Measurements from ENCODE around the gene ZWINT. TPM values are rescaled to one million over a fixed set of nuclear protein-coding genes. Genes with fewer than 3 reads are reported as not detected.

ZWINT gene, protein sequence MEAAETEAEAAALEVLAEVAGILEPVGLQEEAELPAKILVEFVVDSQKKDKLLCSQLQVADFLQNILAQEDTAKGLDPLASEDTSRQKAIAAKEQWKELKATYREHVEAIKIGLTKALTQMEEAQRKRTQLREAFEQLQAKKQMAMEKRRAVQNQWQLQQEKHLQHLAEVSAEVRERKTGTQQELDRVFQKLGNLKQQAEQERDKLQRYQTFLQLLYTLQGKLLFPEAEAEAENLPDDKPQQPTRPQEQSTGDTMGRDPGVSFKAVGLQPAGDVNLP
- total RNA-seq, result 101 and 104 TPM in 2 replicates

DNA sequence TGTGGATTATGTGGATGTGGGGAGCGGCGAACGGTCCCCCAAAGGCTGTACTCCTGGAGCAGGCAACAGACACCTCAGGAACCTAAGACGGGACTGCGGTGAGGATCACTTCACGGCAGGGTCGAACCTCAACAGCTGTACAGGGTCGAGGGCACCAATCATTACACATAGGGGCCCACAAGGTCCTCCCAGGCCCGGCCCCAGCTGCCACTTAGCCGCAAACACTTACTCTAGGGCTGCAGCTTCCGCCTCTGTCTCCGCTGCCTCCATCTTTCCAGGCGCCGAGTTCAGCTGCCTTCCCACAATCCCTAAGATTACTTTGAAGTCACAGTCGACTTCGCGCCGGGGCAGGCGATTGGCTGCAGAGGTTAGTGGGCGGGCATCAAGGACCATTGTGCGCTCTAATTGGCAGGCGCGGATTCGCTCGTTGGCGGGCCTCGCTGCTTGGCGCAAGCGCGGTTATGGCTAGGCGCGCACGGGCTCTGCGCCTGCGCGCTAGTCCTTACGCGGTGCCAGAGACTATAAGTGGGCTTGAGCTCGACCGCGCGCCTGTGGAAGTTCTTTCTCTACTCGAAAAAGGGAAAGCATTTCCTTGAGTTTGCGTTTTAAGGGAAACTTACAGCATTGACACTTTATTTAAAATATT lies at the start of gene ZWINT:
Gene ZWINT (minus strand): TSS at position 293 of the 646 bp plus-strand sequence. CDS start 23 bp downstream, at position 270.
- H3K27ac Mint-ChIP-seq, result peak within 1 kb of the TSS; percentile 89
- intact Hi-C loops (cut with micrococcal nuclease), result loop anchor here (5.0 kb wide), 1 partner anchor 1921 kb away; no protein-coding TSS in a partner anchor
- peaks cover 29% of the 10 kb centered on the region for H3K36me3 Mint-ChIP-seq (ENCODE audit: low read depth)
- DNase-seq (ENCODE audit: low spot score), result peak; percentile 92
- peak within 1 kb of the TSS; percentile 99 for H3K4me3 Mint-ChIP-seq
- H3K9me3 Mint-ChIP-seq, result no peaks in the 10 kb centered on the region
- no peaks in the 10 kb centered on the region for H3K27me3 Mint-ChIP-seq (ENCODE audit: insufficient read depth)
- peaks cover 60% of the 10 kb centered on the region for H3K4me1 Mint-ChIP-seq (ENCODE audit: low read depth)

DNA sequence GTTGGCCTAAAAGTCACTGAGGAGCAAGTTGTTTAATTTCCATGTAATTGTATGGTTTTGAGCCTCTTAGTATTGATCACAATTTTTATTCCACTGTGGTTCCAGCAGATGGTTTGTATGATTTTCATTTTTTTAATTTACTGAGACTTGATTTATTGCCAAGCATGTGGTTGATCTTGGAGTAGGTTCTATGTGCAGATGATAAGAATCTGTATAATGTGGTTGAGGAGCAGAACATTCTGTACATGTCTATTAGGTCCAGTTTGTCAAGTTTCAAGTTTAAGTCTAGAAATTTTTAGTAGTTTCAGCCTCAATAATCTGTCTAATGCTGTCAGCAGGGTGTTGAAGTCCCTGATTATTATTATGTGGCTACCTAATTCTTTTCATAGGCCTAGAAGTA lies 22.7 kb upstream of the ZWINT start:
- H3K4me3 Mint-ChIP-seq, result no peak overlapping the region
- no peaks in the 10 kb centered on the region for H3K4me1 Mint-ChIP-seq (ENCODE audit: low read depth)
- H3K27me3 Mint-ChIP-seq (ENCODE audit: insufficient read depth), result no peaks in the 10 kb centered on the region
- no peak for DNase-seq (ENCODE audit: low spot score)
- H3K9me3 Mint-ChIP-seq, result peaks cover 11% of the 10 kb centered on the region
- intact Hi-C loops (cut with micrococcal nuclease), result no loop called here
- no peaks in the 10 kb centered on the region for H3K36me3 Mint-ChIP-seq (ENCODE audit: low read depth)
- no peak overlapping the region for H3K27ac Mint-ChIP-seq

DNA sequence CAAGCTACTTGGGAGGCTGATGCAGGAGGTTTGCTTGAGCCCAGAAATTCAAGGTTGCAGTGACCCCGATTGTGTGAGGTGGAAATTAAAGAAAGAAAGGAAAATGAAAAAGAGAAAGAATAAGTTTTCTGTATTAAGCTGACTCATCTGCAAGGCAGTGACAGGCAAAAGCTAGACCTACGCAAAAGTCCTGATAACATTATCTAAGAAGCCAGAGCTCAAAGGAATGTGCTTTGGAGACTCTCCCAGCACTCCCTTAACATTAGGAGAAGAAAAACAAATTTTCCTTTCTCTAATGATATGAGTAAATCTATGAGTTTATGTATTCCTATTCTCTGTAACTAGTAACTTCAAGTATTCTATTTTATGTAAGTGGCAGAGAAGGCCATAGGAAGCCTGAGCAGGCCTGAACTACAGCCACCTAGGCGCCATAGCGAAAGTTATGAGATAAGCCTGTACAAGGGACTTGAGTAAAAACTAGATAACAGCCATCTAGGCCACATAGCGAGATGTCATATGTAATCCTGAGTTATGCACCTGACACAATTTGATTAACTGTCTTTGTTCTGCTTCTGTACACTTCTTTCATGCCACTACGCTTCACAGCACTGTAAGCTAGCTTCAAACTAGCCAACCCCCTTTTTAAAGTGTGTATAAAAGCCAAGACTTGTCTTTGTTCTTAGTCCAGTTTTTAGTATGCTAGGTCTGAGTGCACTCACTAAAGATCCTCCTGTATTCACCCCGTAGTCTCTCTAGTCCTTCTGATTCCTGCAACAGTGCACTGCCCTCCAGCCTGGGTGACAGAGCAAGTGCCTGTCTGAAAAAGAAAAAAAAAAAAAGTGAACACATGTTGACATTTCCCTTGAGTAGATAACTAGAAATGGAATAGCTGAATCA lies 9.4 kb upstream of the ZWINT start:
- H3K27me3 Mint-ChIP-seq (ENCODE audit: insufficient read depth), result no peaks in the 10 kb centered on the region
- peaks cover 26% of the 10 kb centered on the region for H3K9me3 Mint-ChIP-seq
- H3K4me3 Mint-ChIP-seq, result no peak overlapping the region
- H3K36me3 Mint-ChIP-seq (ENCODE audit: low read depth), result no peaks in the 10 kb centered on the region
- intact Hi-C loops (cut with micrococcal nuclease), result no loop called here
- H3K27ac Mint-ChIP-seq, result no peak overlapping the region
- no peak for DNase-seq (ENCODE audit: low spot score)
- no peaks in the 10 kb centered on the region for H3K4me1 Mint-ChIP-seq (ENCODE audit: low read depth)

DNA sequence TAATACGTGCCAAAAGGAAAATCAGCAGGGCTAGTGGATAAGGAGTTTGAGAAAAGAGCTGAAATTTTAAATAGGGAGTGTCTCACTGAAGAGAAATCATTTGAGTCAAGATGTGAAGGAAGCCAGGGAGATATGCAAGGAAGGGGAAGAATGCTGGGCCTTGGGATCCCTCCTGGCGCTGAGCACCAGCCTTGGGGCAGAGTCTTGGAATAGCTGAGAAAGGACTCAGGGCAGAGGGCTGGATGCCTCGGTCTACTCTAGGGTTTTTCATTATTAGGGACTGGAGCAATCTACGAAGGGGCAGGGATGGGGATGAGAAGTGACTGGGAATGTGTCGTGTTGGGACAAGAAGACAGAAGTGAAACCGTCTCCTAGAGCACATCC lies 484 bp downstream of the ZWINT start:
- H3K27ac Mint-ChIP-seq, result peak overlapping the region; percentile 89
- H3K4me3 Mint-ChIP-seq, result peak overlapping the region; percentile 99
- peaks cover 60% of the 10 kb centered on the region for H3K4me1 Mint-ChIP-seq (ENCODE audit: low read depth)
- H3K9me3 Mint-ChIP-seq, result no peaks in the 10 kb centered on the region
- H3K36me3 Mint-ChIP-seq (ENCODE audit: low read depth), result peaks cover 29% of the 10 kb centered on the region
- intact Hi-C loops (cut with micrococcal nuclease), result loop anchor here (5.0 kb wide), 1 partner anchor 1922 kb away; no protein-coding TSS in a partner anchor
- no peaks in the 10 kb centered on the region for H3K27me3 Mint-ChIP-seq (ENCODE audit: insufficient read depth)
- no peak for DNase-seq (ENCODE audit: low spot score)

DNA sequence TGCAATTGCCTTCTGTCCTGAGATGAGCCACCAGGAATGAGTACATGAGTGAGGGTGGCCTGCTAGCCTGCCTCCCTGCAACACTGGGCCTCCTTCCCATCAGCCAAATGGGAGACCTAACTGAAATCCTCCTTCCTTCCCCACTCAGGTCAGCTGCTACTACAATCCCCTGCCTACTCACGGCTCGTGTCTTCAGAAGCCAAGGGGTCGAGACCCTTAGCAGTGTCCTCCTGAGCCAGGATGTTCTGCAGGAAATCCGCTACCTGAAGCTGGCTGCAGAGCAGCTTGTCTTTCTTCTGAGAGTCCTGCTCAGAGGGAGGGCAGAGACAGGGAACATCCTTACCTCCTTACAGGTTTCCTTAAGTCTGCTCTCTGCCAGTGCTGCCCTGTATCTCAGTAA lies 1.2 kb downstream of the ZWINT start:
- DNase-seq (ENCODE audit: low spot score), result no peak
- H3K36me3 Mint-ChIP-seq (ENCODE audit: low read depth), result peaks cover 31% of the 10 kb centered on the region
- peaks cover 60% of the 10 kb centered on the region for H3K4me1 Mint-ChIP-seq (ENCODE audit: low read depth)
- no peaks in the 10 kb centered on the region for H3K9me3 Mint-ChIP-seq
- intact Hi-C loops (cut with micrococcal nuclease), result loop anchor here (5.0 kb wide), 1 partner anchor 1922 kb away; no protein-coding TSS in a partner anchor
- H3K27ac Mint-ChIP-seq, result no peak overlapping the region
- no peaks in the 10 kb centered on the region for H3K27me3 Mint-ChIP-seq (ENCODE audit: insufficient read depth)
- H3K4me3 Mint-ChIP-seq, result peak overlapping the region; percentile 99

DNA sequence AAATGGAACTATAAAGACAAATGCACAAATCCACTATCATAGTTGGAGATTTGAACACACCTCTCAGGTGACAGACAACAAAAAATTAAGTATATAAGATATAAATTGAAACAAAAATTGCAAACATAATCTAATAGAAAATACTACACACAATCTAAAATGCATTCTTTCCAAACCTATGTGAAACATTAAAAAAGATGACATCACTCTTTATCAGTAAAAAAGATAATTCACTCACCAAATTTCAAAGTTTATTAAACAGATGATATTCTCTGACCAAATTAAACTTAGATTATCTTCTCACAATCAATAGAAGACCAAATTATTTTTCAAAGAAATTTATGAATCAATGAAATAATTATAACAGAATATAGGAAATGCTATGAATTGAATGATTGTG lies 4.0 kb downstream of the ZWINT start:
- no peak overlapping the region for H3K4me3 Mint-ChIP-seq
- H3K36me3 Mint-ChIP-seq (ENCODE audit: low read depth), result peaks cover 36% of the 10 kb centered on the region
- intact Hi-C loops (cut with micrococcal nuclease), result no loop called here
- no peak for DNase-seq (ENCODE audit: low spot score)
- peaks cover 45% of the 10 kb centered on the region for H3K4me1 Mint-ChIP-seq (ENCODE audit: low read depth)
- H3K27me3 Mint-ChIP-seq (ENCODE audit: insufficient read depth), result no peaks in the 10 kb centered on the region
- no peak overlapping the region for H3K27ac Mint-ChIP-seq
- H3K9me3 Mint-ChIP-seq, result no peaks in the 10 kb centered on the region

DNA sequence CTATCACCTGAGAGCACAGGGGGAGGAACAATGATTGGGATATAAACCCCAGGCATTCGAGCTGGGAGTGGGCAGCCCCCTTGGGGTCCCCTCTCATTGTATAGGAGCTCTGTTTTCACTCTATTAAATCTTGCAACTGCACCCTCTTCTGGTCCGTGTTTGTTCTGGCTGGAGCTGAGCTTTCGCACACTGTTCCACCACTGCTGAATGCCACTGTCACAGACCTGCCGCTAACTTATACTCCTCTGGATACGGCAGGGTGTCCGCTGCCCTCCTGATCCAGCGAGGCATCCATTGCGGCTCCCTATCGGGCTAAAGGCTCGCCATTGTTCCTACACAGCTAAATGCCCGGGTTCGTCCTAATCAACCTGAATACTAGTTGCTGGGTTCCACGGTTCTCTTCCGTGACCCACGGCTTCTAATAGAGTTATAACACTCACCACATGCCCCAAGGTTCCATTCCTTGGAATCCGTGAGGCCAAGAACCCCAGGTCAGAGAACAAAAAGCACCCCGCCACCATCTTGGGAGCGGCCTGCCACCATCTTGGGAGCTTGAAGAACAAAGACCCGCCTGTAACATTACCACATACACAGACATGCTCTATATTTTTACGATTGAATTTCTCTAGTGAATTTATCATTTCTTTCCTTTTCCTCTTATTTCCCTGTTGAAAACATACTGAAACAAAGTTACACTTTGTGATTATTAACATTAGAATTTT lies 9.0 kb downstream of the ZWINT start:
- no peak overlapping the region for H3K27ac Mint-ChIP-seq
- intact Hi-C loops (cut with micrococcal nuclease), result no loop called here
- H3K4me1 Mint-ChIP-seq (ENCODE audit: low read depth), result peaks cover 6% of the 10 kb centered on the region
- DNase-seq (ENCODE audit: low spot score), result no peak
- no peaks in the 10 kb centered on the region for H3K9me3 Mint-ChIP-seq
- H3K4me3 Mint-ChIP-seq, result no peak overlapping the region
- peaks cover 8% of the 10 kb centered on the region for H3K36me3 Mint-ChIP-seq (ENCODE audit: low read depth)
- H3K27me3 Mint-ChIP-seq (ENCODE audit: insufficient read depth), result no peaks in the 10 kb centered on the region

DNA sequence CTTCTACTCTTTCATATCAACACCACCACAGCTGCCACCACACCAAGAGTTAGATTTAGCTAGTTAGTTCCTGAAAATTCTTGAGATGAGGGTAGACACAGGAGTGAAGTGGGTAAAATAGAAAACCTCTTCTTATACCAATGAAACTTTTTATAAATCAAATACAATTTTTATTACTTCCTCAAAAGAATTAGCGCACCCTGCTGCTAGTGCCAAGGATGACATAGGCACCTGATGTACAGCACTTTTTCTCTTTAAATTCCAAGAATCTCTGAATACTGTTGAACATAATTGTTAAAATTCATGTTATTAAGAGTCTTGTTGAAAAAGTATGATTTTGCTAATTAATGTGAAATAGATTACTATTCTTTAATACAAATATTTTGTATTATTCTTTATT lies 11.4 kb downstream of the ZWINT start:
- Mint-ChIP-seq H3K27ac (no peak overlapping the region), H3K4me3 (no peak overlapping the region), H3K9me3 (no peaks in the 10 kb centered on the region), H3K27me3 (ENCODE audit: insufficient read depth) (no peaks in the 10 kb centered on the region), H3K36me3 (ENCODE audit: low read depth) (peaks cover 4% of the 10 kb centered on the region), H3K4me1 (ENCODE audit: low read depth) (no peaks in the 10 kb centered on the region)
- intact Hi-C loops (cut with micrococcal nuclease), result no loop called here
- DNase-seq (ENCODE audit: low spot score), result no peak

DNA sequence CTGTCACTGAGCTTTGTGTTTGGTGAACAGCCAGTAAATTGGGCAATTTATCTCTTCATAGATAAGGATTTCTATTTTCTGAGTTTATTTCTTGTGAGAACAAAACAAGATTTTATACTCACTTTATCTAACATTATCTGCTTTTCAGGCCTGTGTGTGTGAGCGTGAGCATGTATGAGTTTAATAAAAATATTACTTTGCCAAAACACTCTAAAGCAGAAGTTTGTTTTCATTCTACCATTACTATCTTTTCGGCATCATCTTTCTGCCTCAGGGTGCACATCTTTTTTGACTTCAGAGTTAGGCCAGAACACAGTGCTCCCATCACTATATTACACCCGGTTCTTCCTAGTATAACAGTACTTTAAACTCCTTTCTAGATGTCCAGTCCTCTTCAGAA lies 13.0 kb downstream of the ZWINT start:
- Mint-ChIP-seq H3K4me3 (no peak overlapping the region), H3K4me1 (ENCODE audit: low read depth) (no peaks in the 10 kb centered on the region), H3K27ac (no peak overlapping the region), H3K27me3 (ENCODE audit: insufficient read depth) (no peaks in the 10 kb centered on the region), H3K9me3 (no peaks in the 10 kb centered on the region), H3K36me3 (ENCODE audit: low read depth) (no peaks in the 10 kb centered on the region)
- intact Hi-C loops (cut with micrococcal nuclease), result no loop called here
- no peak for DNase-seq (ENCODE audit: low spot score)

DNA sequence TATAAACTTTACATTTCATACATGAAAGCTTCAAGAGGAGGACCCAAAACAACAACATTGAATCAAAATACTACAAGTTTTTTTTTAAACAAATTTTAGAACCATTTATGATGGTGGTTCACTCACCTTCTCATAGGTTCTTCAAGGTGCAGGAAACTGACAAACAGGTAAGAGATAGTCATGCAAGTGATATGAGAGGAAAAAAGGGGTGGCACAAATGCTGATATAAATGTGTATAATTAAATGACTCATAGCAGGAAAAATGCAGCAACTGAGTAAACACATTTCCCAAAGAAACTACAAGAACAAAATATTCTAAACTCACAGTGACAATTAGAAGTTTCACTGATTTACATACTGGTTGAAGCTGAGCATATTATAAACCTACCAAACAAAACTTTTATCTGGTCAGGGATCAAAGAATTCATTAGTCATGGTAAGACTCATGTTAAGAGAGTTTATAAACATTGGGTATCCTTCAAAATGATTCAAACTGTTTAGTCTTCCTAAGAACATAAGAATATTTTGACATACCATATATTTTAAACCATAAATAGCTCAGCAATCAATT lies 14.1 kb downstream of the ZWINT start:
- intact Hi-C loops (cut with micrococcal nuclease), result no loop called here
- H3K36me3 Mint-ChIP-seq (ENCODE audit: low read depth), result no peaks in the 10 kb centered on the region
- no peak overlapping the region for H3K27ac Mint-ChIP-seq
- no peaks in the 10 kb centered on the region for H3K4me1 Mint-ChIP-seq (ENCODE audit: low read depth)
- H3K4me3 Mint-ChIP-seq, result no peak overlapping the region
- no peaks in the 10 kb centered on the region for H3K9me3 Mint-ChIP-seq
- no peaks in the 10 kb centered on the region for H3K27me3 Mint-ChIP-seq (ENCODE audit: insufficient read depth)
- no peak for DNase-seq (ENCODE audit: low spot score)

DNA sequence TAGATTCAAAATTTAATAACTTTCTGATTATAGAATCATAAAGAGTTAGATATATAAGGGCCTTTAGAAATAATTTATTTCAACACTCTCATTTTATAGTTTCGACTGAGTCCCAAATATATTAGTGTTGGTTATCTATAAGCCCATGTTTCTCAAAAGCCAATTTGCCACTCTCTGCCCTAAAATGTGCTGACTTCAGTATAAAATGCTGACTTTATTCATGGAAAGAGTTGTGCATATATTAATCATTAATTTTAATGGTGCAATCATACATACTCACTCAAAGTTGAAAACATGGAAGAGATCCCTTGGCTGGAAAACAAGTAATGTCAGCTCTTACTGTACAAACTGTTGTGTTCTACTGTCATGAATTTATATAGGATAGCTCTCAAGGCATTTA lies 19.4 kb downstream of the ZWINT start:
- H3K27ac Mint-ChIP-seq, result no peak overlapping the region
- H3K36me3 Mint-ChIP-seq (ENCODE audit: low read depth), result no peaks in the 10 kb centered on the region
- intact Hi-C loops (cut with micrococcal nuclease), result no loop called here
- no peaks in the 10 kb centered on the region for H3K4me1 Mint-ChIP-seq (ENCODE audit: low read depth)
- DNase-seq (ENCODE audit: low spot score), result no peak
- H3K9me3 Mint-ChIP-seq, result no peaks in the 10 kb centered on the region
- no peaks in the 10 kb centered on the region for H3K27me3 Mint-ChIP-seq (ENCODE audit: insufficient read depth)
- H3K4me3 Mint-ChIP-seq, result no peak overlapping the region

DNA sequence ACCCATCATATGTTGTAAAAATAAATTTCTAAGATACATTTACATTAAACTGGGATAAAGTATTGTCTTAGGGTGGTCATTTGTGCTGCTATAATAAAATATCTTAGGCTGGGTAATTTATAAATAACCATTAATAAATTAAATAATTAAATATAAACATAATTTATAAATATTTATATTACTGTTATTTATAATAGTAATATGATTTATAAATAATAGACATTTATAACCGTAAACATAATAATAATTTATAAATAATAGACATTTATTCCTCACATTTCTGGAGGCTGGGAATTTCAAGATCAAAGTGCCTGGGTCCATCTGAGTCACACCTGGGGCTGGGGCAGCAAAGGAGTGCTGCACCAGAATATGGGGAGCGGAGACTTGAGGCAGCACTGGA lies 31.1 kb downstream of the ZWINT start:
- no peaks in the 10 kb centered on the region for H3K4me1 Mint-ChIP-seq (ENCODE audit: low read depth)
- no peak for DNase-seq (ENCODE audit: low spot score)
- no peaks in the 10 kb centered on the region for H3K9me3 Mint-ChIP-seq
- no peak overlapping the region for H3K27ac Mint-ChIP-seq
- peaks cover 2% of the 10 kb centered on the region for H3K27me3 Mint-ChIP-seq (ENCODE audit: insufficient read depth)
- intact Hi-C loops (cut with micrococcal nuclease), result no loop called here
- no peak overlapping the region for H3K4me3 Mint-ChIP-seq
- no peaks in the 10 kb centered on the region for H3K36me3 Mint-ChIP-seq (ENCODE audit: low read depth)

Measured in activated T-helper 1 cell treated with anti-CD3 and anti-CD28 coated beads, Interleukin-12 subunit alpha, Interleukin-12 subunit beta, Interleukin-2, Interleukin-4 antibody, amounts not matched to agents 30 ng/mL and 10 ng/mL and 1 ng/mL, durations not matched to agents 14 hours and 24 hours and 36 hours (primary cell).